Thymus (tissue), 11 donors: Measurements from ENCODE around the gene ID3. TPM values are rescaled to one million over a fixed set of nuclear protein-coding genes. Genes with fewer than 3 reads are reported as not detected.
A peak's percentile ranks its signal among the peaks of the same experiment; 100 is the strongest.

ENCODE experiments used
- DNase-seq, 9 donors: peaks; one replicate each; pipeline ENCODE4 v3.0.0-alpha.2; 2013; ENCODE audit warnings: low spot score in 9 of 9, low read depth in 6 of 9, missing footprints in 1 of 9
- H3K27ac ChIP-seq, 2 donors: one replicate each; pipeline ENCODE4 v1.5.1; 2013; ENCODE audit warnings: control low read depth in 1 of 2, low read depth in 1 of 2, low read length in 1 of 2, mild to moderate bottlenecking in 1 of 2, moderate library complexity in 1 of 2
- H3K27me3 ChIP-seq, 2 donors: one replicate each; pipeline ENCODE4 v1.5.1; 2013; ENCODE audit warnings: low read length in 1 of 2; ENCODE audit not compliant: control insufficient read depth in 2 of 2, insufficient read depth in 1 of 2
- H3K36me3 ChIP-seq, 2 donors: one replicate each; pipeline ENCODE4 v1.5.1; 2013; ENCODE audit warnings: low read length in 1 of 2, mild to moderate bottlenecking in 1 of 2, moderate library complexity in 1 of 2; ENCODE audit not compliant: control insufficient read depth in 2 of 2, insufficient read depth in 2 of 2
- H3K4me1 ChIP-seq, 2 donors: one replicate each; pipeline ENCODE4 v1.5.1; 2013; ENCODE audit warnings: low read length in 2 of 2; ENCODE audit not compliant: control insufficient read depth in 2 of 2, insufficient read depth in 2 of 2
- H3K4me3 ChIP-seq, 2 donors: one replicate each; pipeline ENCODE4 v1.5.1; 2013; ENCODE audit warnings: low read length in 2 of 2, control low read depth in 1 of 2, mild to moderate bottlenecking in 1 of 2
- H3K9me3 ChIP-seq, 2 donors: one replicate each; pipeline ENCODE4 v1.5.1; 2013; ENCODE audit warnings: low read length in 1 of 2, mild to moderate bottlenecking in 1 of 2; ENCODE audit not compliant: control insufficient read depth in 2 of 2, insufficient read depth in 1 of 2
- WGBS: extraction: QIAGEN DNeasy Blood & Tissue Kit; methylation state at CpG from one replicate; pipeline ENCODE4 v1.1.7; 2013; 5-methylcytosine and 5-hydroxymethylcytosine counted together
- polyA plus RNA-seq: library from polyadenylated mRNA; stranded (reverse); fragments of 200-250 nt; gene quantifications from one replicate; pipeline ENCODE4 v1.2.3, GENCODE V29; 2013
- total RNA-seq: library from RNA; stranded (reverse); fragments of 120-200 nt; gene quantifications from one replicate; pipeline ENCODE4 v1.2.4, GENCODE V29; 2013
- donor health status: healthy.

The ID3 gene
- total and polyA plus RNA-seq, 2 donors = 131 to 255 TPM

DNA sequence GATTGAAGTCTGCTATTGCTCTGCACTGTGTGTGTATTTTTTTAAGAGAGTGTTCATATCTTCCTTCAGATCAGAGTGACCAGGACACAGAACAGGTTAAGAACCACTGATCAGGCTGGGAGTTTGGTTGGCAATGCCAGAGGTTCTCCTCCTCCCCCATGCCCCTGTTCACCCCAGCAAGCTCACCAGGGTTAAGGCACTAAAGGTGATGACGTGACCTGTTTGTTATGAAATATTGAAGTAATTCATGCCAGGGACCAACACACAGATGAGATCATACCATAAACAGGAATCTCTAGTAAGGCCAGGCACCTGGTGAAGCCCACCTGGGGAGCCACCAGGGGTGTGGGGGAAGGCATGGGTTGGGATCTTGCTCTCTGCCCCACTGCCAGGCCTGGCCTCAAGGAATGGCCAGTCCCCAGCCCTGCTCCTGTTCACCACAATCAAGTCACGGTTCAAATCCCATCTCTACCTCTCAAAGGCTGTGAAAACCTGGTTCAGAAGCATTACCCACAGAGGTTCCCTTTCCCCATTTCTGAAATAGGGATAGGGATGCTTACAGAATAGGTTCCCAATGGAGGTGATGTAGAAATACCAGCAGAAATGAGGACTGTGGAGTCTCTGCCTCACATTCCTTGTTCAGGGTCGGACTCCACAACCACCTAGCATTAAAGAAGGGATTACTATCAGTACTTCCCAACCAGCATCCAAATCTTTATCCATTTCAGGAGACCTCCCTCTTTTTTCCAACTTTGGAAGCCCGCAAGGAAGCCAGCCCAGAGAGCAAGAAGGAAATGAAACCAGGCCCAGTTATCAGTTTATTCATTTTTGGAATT lies 2.4 kb downstream of the ID3 start:
- DNase-seq = no peak
- H3K4me3 ChIP-seq = peak overlapping the region; percentile 70 to 84
- peaks cover 6 to 36% of the 10 kb centered on the region in 2 donors for H3K27me3 ChIP-seq
- peak overlapping the region; percentile 77 to 94 for H3K27ac ChIP-seq
- H3K9me3 ChIP-seq = no peaks in the 10 kb centered on the region
- peaks cover 0 to 25% of the 10 kb centered on the region in 2 donors for H3K36me3 ChIP-seq
- H3K4me1 ChIP-seq = peaks cover 60 to 92% of the 10 kb centered on the region in 2 donors
- WGBS = 81% methylated on average over 4 of the region's 4 CpGs

DNA sequence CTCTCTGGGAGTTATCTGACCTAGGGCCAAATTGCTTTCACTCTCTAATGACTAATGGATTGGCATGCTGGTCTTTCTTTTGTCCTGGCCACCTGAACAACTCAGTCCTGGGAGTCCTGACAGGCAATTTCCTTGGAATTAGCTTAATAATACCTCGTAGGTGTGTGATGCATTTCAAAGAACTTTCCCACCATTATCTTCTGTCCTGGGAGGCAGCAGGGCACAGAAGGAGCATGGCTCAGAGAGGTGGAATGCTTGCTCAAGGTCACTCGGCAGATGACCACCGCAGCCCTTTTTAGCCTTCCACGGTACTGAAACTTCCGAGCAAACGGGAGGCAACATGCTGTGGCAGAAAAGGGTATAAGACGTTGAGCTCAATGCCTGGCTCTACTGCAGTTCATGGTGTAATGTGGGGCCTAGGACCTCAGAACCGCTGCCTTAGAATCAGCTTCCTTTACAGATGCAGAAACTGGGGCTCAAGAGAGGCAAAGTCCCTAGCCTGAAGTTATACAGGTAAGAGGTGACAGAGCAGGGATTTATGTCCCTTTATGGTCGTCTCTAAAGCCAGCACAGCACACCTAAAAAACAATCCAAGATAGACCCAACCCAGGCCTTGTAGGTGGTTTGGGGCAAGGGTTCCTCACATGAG lies 3.2 kb downstream of the ID3 start:
- Histone ChIP-seq H3K4me1 (peaks cover 67 to 92% of the 10 kb centered on the region in 2 donors), H3K9me3 (no peaks in the 10 kb centered on the region), H3K36me3 (peaks cover 0 to 25% of the 10 kb centered on the region in 2 donors), H3K4me3 (peak overlapping the region; percentile 70 to 84), H3K27me3 (peaks cover 5 to 30% of the 10 kb centered on the region in 2 donors), H3K27ac (peak overlapping the region; percentile 77 to 94)
- WGBS = 78% methylated on average over 9 of the region's 9 CpGs
- DNase-seq = peak in 2 of 9 donors; percentile 53 to 68

DNA sequence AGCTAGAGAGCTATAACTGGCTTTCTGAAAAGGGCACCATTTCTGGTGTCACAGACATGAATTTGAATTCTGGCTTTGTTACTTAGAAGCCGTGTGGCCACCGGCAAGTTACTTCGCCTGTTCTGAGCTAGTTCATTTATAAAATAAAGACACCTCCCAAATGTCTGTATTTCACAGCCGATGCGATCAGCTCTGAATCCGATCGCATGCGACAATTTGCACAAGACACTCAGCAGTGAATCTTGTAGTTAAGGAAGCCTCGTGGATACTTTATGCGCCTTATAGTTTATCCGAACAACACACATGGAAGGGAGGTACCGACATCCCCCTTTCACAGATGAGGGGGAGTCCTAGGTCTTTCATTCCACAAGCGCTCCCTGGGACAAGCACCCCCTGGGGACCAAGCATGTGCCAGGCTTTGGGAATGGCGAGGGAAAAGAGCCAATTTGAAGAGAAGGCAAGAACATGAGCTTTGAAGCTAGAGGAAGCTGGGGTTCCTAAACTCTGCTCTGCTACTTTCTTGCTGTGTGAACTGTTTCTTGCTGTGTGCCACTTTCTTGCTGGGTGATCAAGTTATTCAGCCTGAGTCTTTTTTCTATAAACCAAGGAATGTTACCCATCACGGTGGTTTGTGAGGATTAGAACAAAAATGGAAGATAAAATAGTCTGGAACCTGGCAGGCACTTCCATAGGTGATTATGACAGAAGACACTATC lies 3.9 kb downstream of the ID3 start:
- H3K4me1 ChIP-seq = peaks cover 70 to 92% of the 10 kb centered on the region in 2 donors
- H3K27ac ChIP-seq = peak overlapping the region; percentile 91 to 94
- DNase-seq = peak in 1 of 9 donors; percentile 66
- peaks cover 1 to 23% of the 10 kb centered on the region in 2 donors for H3K27me3 ChIP-seq
- WGBS = 63% methylated on average over 15 of the region's 15 CpGs
- H3K9me3 ChIP-seq = no peaks in the 10 kb centered on the region
- peak overlapping the region; percentile 70 to 84 for H3K4me3 ChIP-seq
- peaks cover 0 to 25% of the 10 kb centered on the region in 2 donors for H3K36me3 ChIP-seq

DNA sequence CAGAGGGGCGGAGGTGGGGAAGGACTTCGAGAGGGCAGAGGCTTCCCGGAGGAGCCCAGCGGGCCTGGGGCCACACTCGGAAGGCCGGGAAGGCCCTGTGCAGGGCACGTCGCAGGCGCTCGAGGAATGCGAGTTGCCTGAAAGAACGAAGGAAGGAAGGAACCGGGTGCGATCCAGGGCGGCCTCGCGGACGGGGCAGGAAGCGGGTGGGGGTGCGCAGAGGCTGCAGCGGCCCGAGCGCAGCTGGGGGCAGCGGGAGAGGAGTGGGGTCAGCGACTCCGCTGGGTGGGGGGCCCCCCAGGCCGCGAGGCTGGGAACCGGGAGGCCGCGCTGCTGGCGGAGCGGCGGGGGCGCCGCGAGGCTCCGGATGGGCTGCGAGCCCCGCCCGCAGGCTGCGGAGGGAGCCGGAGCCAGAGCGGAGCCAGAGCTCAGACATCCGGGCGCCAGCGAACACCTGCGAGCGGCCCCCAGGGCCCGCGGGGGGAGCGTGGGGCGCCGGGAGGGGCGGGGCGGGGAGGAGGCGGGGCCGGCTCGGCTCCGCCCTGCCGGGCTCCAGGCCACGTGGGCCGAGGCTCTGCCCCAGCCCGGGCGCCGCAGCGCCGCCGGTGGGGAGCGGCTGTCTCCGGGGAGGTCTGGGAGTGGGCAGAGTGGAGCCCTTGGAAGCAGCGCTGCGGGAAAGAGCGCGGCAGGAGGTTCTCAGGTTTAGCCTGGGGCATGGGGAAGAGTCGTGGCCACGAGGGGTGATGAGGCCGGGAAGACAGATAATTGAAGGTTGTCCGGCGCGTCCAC lies 4.6 kb downstream of the ID3 start:
- Histone ChIP-seq H3K4me3 (peak overlapping the region; percentile 70 to 84), H3K9me3 (no peaks in the 10 kb centered on the region), H3K27ac (peak overlapping the region; percentile 97 to 99), H3K4me1 (peaks cover 65 to 92% of the 10 kb centered on the region in 2 donors), H3K27me3 (peaks cover 0 to 16% of the 10 kb centered on the region in 2 donors), H3K36me3 (peaks cover 0 to 25% of the 10 kb centered on the region in 2 donors)
- peak in 7 of 9 donors; percentile 81 to 96 (median 88) for DNase-seq
- WGBS = 2% methylated on average over 81 of the region's 81 CpGs

DNA sequence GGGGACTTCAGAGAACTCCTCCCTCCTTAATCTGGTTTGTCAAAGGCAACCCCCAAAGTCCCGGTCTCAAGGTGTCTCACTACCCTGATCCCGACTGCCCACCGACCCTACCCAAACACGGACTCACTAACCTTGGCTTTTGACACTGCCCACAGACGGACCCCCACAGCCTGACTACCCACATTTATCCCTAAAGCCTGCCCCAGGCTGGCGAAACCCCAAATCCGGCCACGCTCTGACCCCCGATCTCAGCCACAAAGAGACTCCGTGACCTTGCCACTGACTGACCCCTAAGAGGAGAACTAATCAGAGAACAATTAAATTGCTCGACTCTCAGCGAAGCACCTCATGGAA lies 5.2 kb downstream of the ID3 start:
- DNase-seq = no peak
- Histone ChIP-seq H3K9me3 (no peaks in the 10 kb centered on the region), H3K4me3 (peak overlapping the region; percentile 63 to 70), H3K27me3 (peaks cover 0 to 10% of the 10 kb centered on the region in 2 donors), H3K27ac (peak overlapping the region; percentile 97 to 99), H3K4me1 (peaks cover 63 to 92% of the 10 kb centered on the region in 2 donors), H3K36me3 (peaks cover 0 to 25% of the 10 kb centered on the region in 2 donors)
- WGBS = 42% methylated on average over 12 of the region's 12 CpGs

DNA sequence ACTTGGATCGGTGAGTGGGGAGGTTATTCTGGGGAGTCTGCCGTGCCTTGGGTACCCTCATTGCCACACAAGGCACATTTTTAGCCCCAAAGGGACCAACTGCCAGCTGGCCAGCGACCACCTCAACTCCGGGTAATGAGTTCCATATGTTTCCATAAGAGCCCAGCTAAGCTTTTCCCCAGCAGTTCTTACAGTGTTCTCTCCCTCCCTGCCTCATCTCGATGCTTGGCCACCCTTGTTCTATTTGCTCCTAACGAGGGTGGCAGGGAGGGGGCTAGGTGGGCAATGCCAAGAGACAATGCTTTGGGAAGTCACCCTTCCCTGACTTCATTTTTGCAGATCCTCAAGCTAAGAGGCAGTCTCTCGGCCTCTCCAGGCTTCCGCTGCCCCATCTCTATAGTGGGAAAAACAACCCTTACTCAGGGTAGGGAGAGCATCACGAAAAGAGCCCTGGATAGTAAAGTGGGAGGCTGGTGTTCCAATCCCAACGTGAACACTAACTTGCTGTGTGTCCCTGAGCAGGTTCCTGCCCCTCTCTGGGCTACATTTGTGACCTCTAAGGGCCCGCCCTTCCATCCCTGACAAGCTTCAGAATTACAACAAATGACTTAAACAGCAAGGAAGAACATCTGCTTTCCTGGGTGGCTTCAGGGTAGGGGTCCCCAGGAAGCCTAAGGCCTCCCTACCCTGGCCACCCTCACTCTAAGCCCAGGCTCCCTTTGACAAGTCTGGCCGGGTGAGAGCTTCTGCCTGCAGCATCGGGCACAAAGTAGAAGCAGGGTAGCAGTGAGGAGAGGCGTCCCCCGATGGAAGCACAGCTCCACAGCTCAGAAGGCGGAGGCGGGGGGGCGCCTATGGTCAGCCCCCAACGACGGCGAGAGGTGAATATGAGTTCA lies 5.8 kb downstream of the ID3 start:
- peaks cover 63 to 92% of the 10 kb centered on the region in 2 donors for H3K4me1 ChIP-seq

DNA sequence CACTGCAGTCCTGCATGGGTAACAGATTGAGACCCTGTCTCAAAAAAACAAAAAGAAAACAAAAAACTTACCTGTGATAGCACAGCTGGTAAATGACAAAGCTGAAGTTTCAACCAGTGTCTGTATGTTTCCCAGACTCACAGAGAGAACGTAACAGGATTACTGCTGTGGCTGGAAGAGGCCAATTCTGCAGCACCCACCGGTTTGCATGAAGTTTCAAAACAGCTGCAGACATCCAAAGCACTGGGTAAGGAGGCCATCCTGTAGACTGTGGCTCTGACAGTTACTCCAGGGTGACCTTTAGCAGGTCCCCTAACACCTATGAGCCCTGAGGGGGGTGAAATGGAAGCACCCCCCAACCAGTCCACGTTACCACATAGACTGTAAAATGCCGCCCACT lies 7.5 kb downstream of the ID3 start:
- Histone ChIP-seq H3K27ac (peak overlapping the region; percentile 62 to 89), H3K4me3 (peak overlapping the region in 1 of 2 donors; percentile 8), H3K9me3 (peaks cover 0 to 2% of the 10 kb centered on the region in 2 donors), H3K4me1 (peaks cover 54 to 84% of the 10 kb centered on the region in 2 donors), H3K36me3 (peaks cover 0 to 11% of the 10 kb centered on the region in 2 donors), H3K27me3 (no peaks in the 10 kb centered on the region)
- 55% methylated on average over 4 of the region's 4 CpGs for WGBS
- peak in 1 of 9 donors; percentile 70 for DNase-seq

More for the DNA sequence above, 5.8 kb downstream of the ID3 start:
- WGBS = 77% methylated on average over 21 of the region's 21 CpGs
- peak overlapping the region; percentile 63 to 70 for H3K4me3 ChIP-seq
- peaks cover 0 to 25% of the 10 kb centered on the region in 2 donors for H3K36me3 ChIP-seq
- DNase-seq = peak in 1 of 9 donors; percentile 67
- peaks cover 0 to 4% of the 10 kb centered on the region in 2 donors for H3K27me3 ChIP-seq
- peak overlapping the region; percentile 97 to 99 for H3K27ac ChIP-seq
- H3K9me3 ChIP-seq = no peaks in the 10 kb centered on the region
